K562 (cell line): Measurements from ENCODE around the gene B3GNT4. TPM values are rescaled to one million over a fixed set of nuclear protein-coding genes. Genes with fewer than 3 reads are reported as not detected.

ENCODE experiments used
- ETV1 ChIP-seq: fragments of 450-650 bp; conservative IDR thresholded peaks from 2 replicates; pipeline ENCODE4 v1.6.1; 2016; ENCODE audit warnings: missing genetic modification characterization, control low read depth, low read depth, missing compliant biosample characterization
- JUND ChIP-seq, 2 experiments: IDR thresholded peaks; 2 replicates in 1 of 2; 3 replicates in 1 of 2; pipeline ENCODE4 v1.6.1; 2011; ENCODE audit warnings: borderline replicate concordance in 2 of 2, low read depth in 2 of 2, low read length in 2 of 2, improper control_type of control experiment in 1 of 2, missing biosample characterization in 1 of 2, missing genetic modification characterization in 1 of 2, missing genetic modification reagents in 1 of 2
- PHB ChIP-seq: fragments of 250-450 bp; sonication (Bioruptor Pico); IDR thresholded peaks from 2 replicates; pipeline ENCODE4 v1.5.0; 2021
- SMAD3 ChIP-seq: fragments of 450-650 bp; formaldehyde crosslinking; conservative IDR thresholded peaks from 2 replicates; pipeline ENCODE4 v1.4.0; 2020; ENCODE audit warnings: mild to moderate bottlenecking
- STAT5A ChIP-seq: IDR thresholded peaks from 2 replicates; pipeline ENCODE4 v1.6.1; 2012; ENCODE audit warnings: low read length, inconsistent platforms, borderline replicate concordance
- YY1 ChIP-seq, 3 experiments: IDR thresholded peaks; 2 replicates each; pipeline ENCODE4 v1.6.1; 2011; ENCODE audit warnings: low read length in 2 of 3, mild to moderate bottlenecking in 2 of 3, moderate library complexity in 2 of 3, borderline replicate concordance in 1 of 3, control low read depth in 1 of 3, low read depth in 1 of 3; ENCODE audit not compliant: insufficient read depth in 3 of 3, insufficient replicate concordance in 2 of 3, control insufficient read depth in 1 of 3, insufficient read length in 1 of 3; ENCODE audit errors: extremely low read depth in 1 of 3
- ZNF518B ChIP-seq: fragments of 250-450 bp; sonication (Bioruptor Pico); IDR thresholded peaks from 2 replicates; pipeline ENCODE4 v1.5.0; 2021; ENCODE audit warnings: mild to moderate bottlenecking, moderate library complexity
- polyA plus RNA-seq, 8 experiments: library from polyadenylated mRNA; depleted of rRNA in 4 of 8; stranded (reverse) in 5 of 8; unstranded in 3 of 8; fragments of >200 nt; fragmentation: Nextera tagmentation in 2 of 8; fragmentation: Illumina TruSeq in 1 of 8; extraction: Ambion mirVana in 2 of 8; extraction: Trizol in 1 of 8; gene quantifications; 2 replicates each; pipeline versions ENCODE4 v1.2.1 to v1.2.3, GENCODE V29; 2011 to 2014; ENCODE audit warnings: inconsistent platforms in 1 of 8, missing spikeins in 1 of 8
- total RNA-seq, 7 experiments: library from RNA; depleted of rRNA in 6 of 7; stranded (reverse); fragments of >200 nt in 6 of 7; fragmentation: Illumina TruSeq in 2 of 7; extraction: Trizol in 2 of 7; gene quantifications; 2 replicates each; pipeline versions ENCODE4 v1.2.1 to v1.2.3, GENCODE V29; 2011 to 2021; ENCODE audit warnings: low replicate concordance in 1 of 7
- TF ChIP-seq, protein P1 (sequence below), 2 experiments: fragments of 150-350 bp in 1 of 2; IDR thresholded peaks; 2 replicates each; pipeline ENCODE4 v1.6.1; 2012 to 2016; ENCODE audit warnings: low read depth in 2 of 2, low read length in 2 of 2, mild to moderate bottlenecking in 1 of 2, moderate library complexity in 1 of 2
- TF ChIP-seq, protein P2 (sequence below), 2 experiments: fragments of 450-650 bp in 1 of 2; sonication (generic) in 1 of 2; formaldehyde crosslinking in 1 of 2; IDR thresholded peaks in 1 of 2; conservative IDR thresholded peaks in 1 of 2; 2 replicates each; pipeline versions ENCODE4 v1.6.1 to v1.8.1; 2016 to 2023; ENCODE audit warnings: mild to moderate bottlenecking in 2 of 2, moderate library complexity in 2 of 2, inconsistent platforms in 1 of 2, missing genetic modification reagents in 1 of 2
- TF ChIP-seq, protein P3 (sequence below): fragments of 250-450 bp; sonication (Bioruptor Pico); IDR thresholded peaks from 2 replicates; pipeline ENCODE4 v1.8.0; 2022; ENCODE audit warnings: inconsistent platforms
- TF ChIP-seq, protein P4 (sequence below): fragments of 450-650 bp; IDR thresholded peaks from 2 replicates; pipeline ENCODE4 v1.6.1; 2016; ENCODE audit warnings: low read depth, mild to moderate bottlenecking, moderate library complexity

Gene B3GNT4
- total and polyA plus RNA-seq, 9 of the 15 experiments (the other 6 are each of a cell fraction or from before 2014, with no cell fraction given) = 0.17 to 3.2 (median 1.3) TPM

- TF ChIP-seq, protein P1, sequence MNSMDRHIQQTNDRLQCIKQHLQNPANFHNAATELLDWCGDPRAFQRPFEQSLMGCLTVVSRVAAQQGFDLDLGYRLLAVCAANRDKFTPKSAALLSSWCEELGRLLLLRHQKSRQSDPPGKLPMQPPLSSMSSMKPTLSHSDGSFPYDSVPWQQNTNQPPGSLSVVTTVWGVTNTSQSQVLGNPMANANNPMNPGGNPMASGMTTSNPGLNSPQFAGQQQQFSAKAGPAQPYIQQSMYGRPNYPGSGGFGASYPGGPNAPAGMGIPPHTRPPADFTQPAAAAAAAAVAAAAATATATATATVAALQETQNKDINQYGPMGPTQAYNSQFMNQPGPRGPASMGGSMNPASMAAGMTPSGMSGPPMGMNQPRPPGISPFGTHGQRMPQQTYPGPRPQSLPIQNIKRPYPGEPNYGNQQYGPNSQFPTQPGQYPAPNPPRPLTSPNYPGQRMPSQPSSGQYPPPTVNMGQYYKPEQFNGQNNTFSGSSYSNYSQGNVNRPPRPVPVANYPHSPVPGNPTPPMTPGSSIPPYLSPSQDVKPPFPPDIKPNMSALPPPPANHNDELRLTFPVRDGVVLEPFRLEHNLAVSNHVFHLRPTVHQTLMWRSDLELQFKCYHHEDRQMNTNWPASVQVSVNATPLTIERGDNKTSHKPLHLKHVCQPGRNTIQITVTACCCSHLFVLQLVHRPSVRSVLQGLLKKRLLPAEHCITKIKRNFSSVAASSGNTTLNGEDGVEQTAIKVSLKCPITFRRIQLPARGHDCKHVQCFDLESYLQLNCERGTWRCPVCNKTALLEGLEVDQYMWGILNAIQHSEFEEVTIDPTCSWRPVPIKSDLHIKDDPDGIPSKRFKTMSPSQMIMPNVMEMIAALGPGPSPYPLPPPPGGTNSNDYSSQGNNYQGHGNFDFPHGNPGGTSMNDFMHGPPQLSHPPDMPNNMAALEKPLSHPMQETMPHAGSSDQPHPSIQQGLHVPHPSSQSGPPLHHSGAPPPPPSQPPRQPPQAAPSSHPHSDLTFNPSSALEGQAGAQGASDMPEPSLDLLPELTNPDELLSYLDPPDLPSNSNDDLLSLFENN (IDR thresholded peaks at IDR 0.05; ENCODE audit: low read depth in 2 of 2, low read length in 2 of 2) = no peak
- no peak for TF ChIP-seq PHB (CRISPR knock-in tag)
- TF ChIP-seq, protein P2, sequence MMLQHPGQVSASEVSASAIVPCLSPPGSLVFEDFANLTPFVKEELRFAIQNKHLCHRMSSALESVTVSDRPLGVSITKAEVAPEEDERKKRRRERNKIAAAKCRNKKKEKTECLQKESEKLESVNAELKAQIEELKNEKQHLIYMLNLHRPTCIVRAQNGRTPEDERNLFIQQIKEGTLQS (IDR thresholded peaks at IDR 0.05) = no peak
- TF ChIP-seq, protein P2 (CRISPR knock-in tag; conservative IDR thresholded peaks at IDR 0.05) = peak; percentile 75; the same call in 1 of the 2 replicates
- TF ChIP-seq, protein P3, sequence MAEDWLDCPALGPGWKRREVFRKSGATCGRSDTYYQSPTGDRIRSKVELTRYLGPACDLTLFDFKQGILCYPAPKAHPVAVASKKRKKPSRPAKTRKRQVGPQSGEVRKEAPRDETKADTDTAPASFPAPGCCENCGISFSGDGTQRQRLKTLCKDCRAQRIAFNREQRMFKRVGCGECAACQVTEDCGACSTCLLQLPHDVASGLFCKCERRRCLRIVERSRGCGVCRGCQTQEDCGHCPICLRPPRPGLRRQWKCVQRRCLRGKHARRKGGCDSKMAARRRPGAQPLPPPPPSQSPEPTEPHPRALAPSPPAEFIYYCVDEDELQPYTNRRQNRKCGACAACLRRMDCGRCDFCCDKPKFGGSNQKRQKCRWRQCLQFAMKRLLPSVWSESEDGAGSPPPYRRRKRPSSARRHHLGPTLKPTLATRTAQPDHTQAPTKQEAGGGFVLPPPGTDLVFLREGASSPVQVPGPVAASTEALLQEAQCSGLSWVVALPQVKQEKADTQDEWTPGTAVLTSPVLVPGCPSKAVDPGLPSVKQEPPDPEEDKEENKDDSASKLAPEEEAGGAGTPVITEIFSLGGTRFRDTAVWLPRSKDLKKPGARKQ (CRISPR knock-in tag) = no peak
- 0 out of 2 replicates have a peak, but pooled peaks have one; percentile 35 for TF ChIP-seq SMAD3
- TF ChIP-seq YY1 (IDR thresholded peaks at IDR 0.05; ENCODE audit: borderline replicate concordance in 1 of 3, control insufficient read depth in 1 of 3, extremely low read depth in 1 of 3, insufficient read depth in 3 of 3, insufficient read length in 1 of 3, insufficient replicate concordance in 2 of 3, low read depth in 1 of 3, low read length in 2 of 3) = peak in 1 of 3 experiments; percentile 18
- TF ChIP-seq ZNF518B (CRISPR knock-in tag) = no peak
- TF ChIP-seq, protein P4, sequence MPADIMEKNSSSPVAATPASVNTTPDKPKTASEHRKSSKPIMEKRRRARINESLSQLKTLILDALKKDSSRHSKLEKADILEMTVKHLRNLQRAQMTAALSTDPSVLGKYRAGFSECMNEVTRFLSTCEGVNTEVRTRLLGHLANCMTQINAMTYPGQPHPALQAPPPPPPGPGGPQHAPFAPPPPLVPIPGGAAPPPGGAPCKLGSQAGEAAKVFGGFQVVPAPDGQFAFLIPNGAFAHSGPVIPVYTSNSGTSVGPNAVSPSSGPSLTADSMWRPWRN = no peak
- no peak for TF ChIP-seq JUND (IDR thresholded peaks at IDR 0.05; ENCODE audit: borderline replicate concordance, low read depth, low read length)
- TF ChIP-seq JUND (tag; IDR thresholded peaks at IDR 0.05; ENCODE audit: borderline replicate concordance, low read depth, low read length) = no peak
- no peak for TF ChIP-seq ETV1
- no peak for TF ChIP-seq STAT5A
These were observed 23.0 kb downstream of the B3GNT4 start (continued) for GRCh38 chr12:122226366-122227125.
